ENCODE data around the gene IER5L. TPM values are rescaled to one million over a fixed set of nuclear protein-coding genes. Genes with fewer than 3 reads are reported as not detected.

IER5L gene
- total RNA-seq, 6 donors from 2014 or later: 3.7 to 17.0 (median 10.3) TPM

GRCh38 chr9:129206905-129207304, 28.8 kb upstream of the IER5L start:
- DNase-seq (no peak), ATAC-seq (ENCODE audit: low FRiP score in 2 of 2) (no peak)
- Histone ChIP-seq H3K4me1 (peaks cover 4 to 11% (median 5%) of the 10 kb centered on the region in 4 donors), H3K9me3 (no peaks in the 10 kb centered on the region), H3K27ac (no peak overlapping the region), H3K4me3 (no peak overlapping the region), H3K27me3 (no peaks in the 10 kb centered on the region), H3K36me3 (no peaks in the 10 kb centered on the region)
- TF ChIP-seq POLR2AphosphoS5 (IDR thresholded peaks at IDR 0.05) (no peak), EP300 (IDR thresholded peaks at IDR 0.05) (no peak), POLR2A (IDR thresholded peaks at IDR 0.05) (no peak), CTCF (IDR thresholded peaks at IDR 0.05) (no peak)
- WGBS, 2 donors: 85 to 95% methylated on average over 7 of the region's 7 CpGs

GRCh38 chr9:129206401-129206800, 28.3 kb upstream of the IER5L start:
- no peak for DNase-seq
- Histone ChIP-seq H3K9me3 (no peaks in the 10 kb centered on the region), H3K27me3 (no peaks in the 10 kb centered on the region), H3K36me3 (no peaks in the 10 kb centered on the region), H3K4me3 (no peak overlapping the region), H3K27ac (no peak overlapping the region), H3K4me1 (peaks cover 4 to 11% (median 5%) of the 10 kb centered on the region in 4 donors)
- WGBS, 2 donors: 79 to 90% methylated on average over 2 of the region's 2 CpGs
- no peak for ATAC-seq (ENCODE audit: low FRiP score in 2 of 2)
- TF ChIP-seq POLR2AphosphoS5 (IDR thresholded peaks at IDR 0.05) (no peak), POLR2A (IDR thresholded peaks at IDR 0.05) (no peak), EP300 (IDR thresholded peaks at IDR 0.05) (no peak), CTCF (IDR thresholded peaks at IDR 0.05) (no peak)

GRCh38 chr9:129204840-129205239, 26.8 kb upstream of the IER5L start:
- no peak for DNase-seq
- Histone ChIP-seq H3K27ac (no peak overlapping the region), H3K4me3 (no peak overlapping the region), H3K4me1 (peaks cover 4 to 11% (median 5%) of the 10 kb centered on the region in 4 donors), H3K36me3 (no peaks in the 10 kb centered on the region), H3K9me3 (no peaks in the 10 kb centered on the region), H3K27me3 (no peaks in the 10 kb centered on the region)
- ATAC-seq (ENCODE audit: low FRiP score in 2 of 2): no peak
- TF ChIP-seq POLR2AphosphoS5 (IDR thresholded peaks at IDR 0.05): no peak
- TF ChIP-seq POLR2A (IDR thresholded peaks at IDR 0.05): no peak
- no peak for TF ChIP-seq EP300 (IDR thresholded peaks at IDR 0.05)
- no peak for TF ChIP-seq CTCF (IDR thresholded peaks at IDR 0.05)
- 92 to 95% methylated on average over 7 of the region's 7 CpGs for WGBS, 2 donors

- H3K9me3 ChIP-seq: no peaks in the 10 kb centered on the region
- H3K27me3 ChIP-seq: no peaks in the 10 kb centered on the region
- 68 to 78% methylated on average over 11 of the region's 11 CpGs for WGBS, 2 donors
- peaks cover 4 to 15% (median 7%) of the 10 kb centered on the region in 4 donors for H3K4me1 ChIP-seq
- H3K4me3 ChIP-seq: peak overlapping the region in 3 of 4 donors; percentile 51 to 65 (median 65)
- peak in 1 of 2 donors; percentile 70 for DNase-seq
- no peaks in the 10 kb centered on the region for H3K36me3 ChIP-seq
- peak overlapping the region in 2 of 4 donors; percentile 94 for H3K27ac ChIP-seq
- TF ChIP-seq CTCF (IDR thresholded peaks at IDR 0.05) (no peak), POLR2AphosphoS5 (IDR thresholded peaks at IDR 0.05) (no peak), EP300 (IDR thresholded peaks at IDR 0.05) (no peak), POLR2A (IDR thresholded peaks at IDR 0.05) (no peak)
- ATAC-seq (ENCODE audit: low FRiP score in 2 of 2): no peak
Observed at GRCh38 chr9:129203556-129203909, 25.5 kb upstream of the IER5L start.
